ENCODE data around the gene SF3B3. TPM values are rescaled to one million over a fixed set of nuclear protein-coding genes. Genes with fewer than 3 reads are reported as not detected.

The SF3B3 gene
- total RNA-seq, 1 experiment from 2014 or later, result 133 TPM

GRCh38 chr16:70512456-70512855, 11.2 kb upstream of the SF3B3 start:
- H4K20me1 ChIP-seq (ENCODE audit: low read length), result no peaks in the 10 kb centered on the region
- TF ChIP-seq EZH2 (IDR thresholded peaks at IDR 0.05; ENCODE audit: low read length, unreplicated experiment) (no peak), CTCF (conservative IDR thresholded peaks at IDR 0.05; ENCODE audit: low read depth, low read length) (no peak), EZH2phosphoT487 (IDR thresholded peaks at IDR 0.05; ENCODE audit: borderline replicate concordance, low read length) (no peak)
- no peaks in the 10 kb centered on the region for H3F3A ChIP-seq (ENCODE audit: low read length, unreplicated experiment)
- H3K36me3 ChIP-seq (ENCODE audit: low read depth, low read length), result peaks cover 7% of the 10 kb centered on the region; the same call in 1 of the 2 replicates
- DNase-seq, result peak; percentile 66
- no peak overlapping the region for H3K4me3 ChIP-seq (ENCODE audit: low read length)
- POLR2A ChIA-PET (ENCODE audit: unreplicated experiment), result no interaction called here
- peak; percentile 60 for ATAC-seq
- H3K9me2 ChIP-seq (replicated peaks; ENCODE audit: low read length), result no peaks in the 10 kb centered on the region
- H2AFZ ChIP-seq (ENCODE audit: low read length), result no peak overlapping the region
- CTCF ChIA-PET, result no interaction called here
- BruUV-seq (replicated peaks), result no TSS peak
- H3K27me3 ChIP-seq (ENCODE audit: low read length), result no peaks in the 10 kb centered on the region
- H3K79me2 ChIP-seq (ENCODE audit: low read length), result no peaks in the 10 kb centered on the region
- H3K9ac ChIP-seq (ENCODE audit: low read length), result no peak overlapping the region
- H3K9me3 ChIP-seq (ENCODE audit: low read length), result no peaks in the 10 kb centered on the region
- 0 out of 2 replicates have a peak, but pooled peaks cover 13% of the 10 kb centered on the region for H3K4me1 ChIP-seq (ENCODE audit: insufficient read depth, low read length)
- intact Hi-C loops (cut with micrococcal nuclease), result no loop called here
- H3K4me2 ChIP-seq (ENCODE audit: low read length), result no peak overlapping the region
- H3K27ac ChIP-seq (ENCODE audit: low read length), result no peak overlapping the region

GRCh38 chr16:70520612-70521297, 2.9 kb upstream of the SF3B3 start:
- H3K79me2 ChIP-seq (ENCODE audit: low read length), result peaks cover 45% of the 10 kb centered on the region

More at GRCh38 chr16:70520612-70521297, 2.9 kb upstream of the SF3B3 start:
- Histone ChIP-seq H3K9ac (ENCODE audit: low read length) (no peak overlapping the region), H3K36me3 (ENCODE audit: low read depth, low read length) (no peaks in the 10 kb centered on the region), H4K20me1 (ENCODE audit: low read length) (no peaks in the 10 kb centered on the region), H3K9me2 (replicated peaks; ENCODE audit: low read length) (no peaks in the 10 kb centered on the region), H3K27ac (ENCODE audit: low read length) (peak overlapping the region; percentile 51), H3K4me1 (ENCODE audit: insufficient read depth, low read length) (peaks cover 17% of the 10 kb centered on the region), H2AFZ (ENCODE audit: low read length) (no peak overlapping the region), H3K9me3 (ENCODE audit: low read length) (no peaks in the 10 kb centered on the region), H3F3A (ENCODE audit: low read length, unreplicated experiment) (no peaks in the 10 kb centered on the region), H3K4me2 (ENCODE audit: low read length) (peak overlapping the region; percentile 64), H3K27me3 (ENCODE audit: low read length) (no peaks in the 10 kb centered on the region), H3K4me3 (ENCODE audit: low read length) (no peak overlapping the region)
- POLR2A ChIA-PET (ENCODE audit: unreplicated experiment), result no interaction called here
- no TSS peak for BruUV-seq (replicated peaks)
- TF ChIP-seq EZH2 (IDR thresholded peaks at IDR 0.05; ENCODE audit: low read length, unreplicated experiment) (no peak), CTCF (conservative IDR thresholded peaks at IDR 0.05; ENCODE audit: low read depth, low read length) (no peak), EZH2phosphoT487 (IDR thresholded peaks at IDR 0.05; ENCODE audit: borderline replicate concordance, low read length) (no peak)
- peak; percentile 49 for ATAC-seq
- peak; percentile 64 for DNase-seq
- CTCF ChIA-PET, result no interaction called here
- intact Hi-C loops (cut with micrococcal nuclease), result no loop called here

Measured in PC-3 (cell line).